Keratinocyte (primary cell): Measurements from ENCODE around the gene SLC25A10. TPM values are rescaled to one million over a fixed set of nuclear protein-coding genes. Genes with fewer than 3 reads are reported as not detected.

Source experiments
- DNase-seq: peaks from one replicate; pipeline ENCODE4 v3.0.0-alpha.2; 2011; ENCODE audit warnings: low read depth, missing footprints, low spot score
- FAIRE-seq: peaks from 2 replicates; lab custom pipeline; 2011; peaks lifted over from hg19 to GRCh38; lab: Jason Lieb, UNC
- H2AFZ ChIP-seq: 2 replicates; pipeline ENCODE4 v1.6.0; 2012; ENCODE audit warnings: low read length, control low read depth, inconsistent platforms; ENCODE audit not compliant: control insufficient read depth
- H3K27ac ChIP-seq: 2 replicates; pipeline ENCODE4 v1.5.1; 2011; ENCODE audit warnings: low read length; ENCODE audit not compliant: control insufficient read depth, insufficient read depth
- H3K27me3 ChIP-seq: 3 replicates; pipeline ENCODE4 v1.6.0; 2011; ENCODE audit warnings: low read length; ENCODE audit not compliant: control insufficient read depth, insufficient read depth; ENCODE audit errors: extremely low read depth
- H3K36me3 ChIP-seq, 2 experiments: 2 replicates in 1 of 2; 3 replicates in 1 of 2; pipeline ENCODE4 v1.5.1; 2011; ENCODE audit warnings: low read length in 2 of 2, mild to moderate bottlenecking in 1 of 2; ENCODE audit not compliant: control insufficient read depth in 2 of 2, insufficient read depth in 2 of 2; ENCODE audit errors: extremely low read depth in 1 of 2
- H3K4me1 ChIP-seq: 3 replicates; pipeline ENCODE4 v1.5.1; 2011; ENCODE audit warnings: low read length; ENCODE audit not compliant: control insufficient read depth, insufficient read depth; ENCODE audit errors: extremely low read depth
- H3K4me2 ChIP-seq: 3 replicates; pipeline ENCODE4 v1.6.0; 2011; ENCODE audit warnings: low read depth, low read length; ENCODE audit not compliant: control insufficient read depth, insufficient read depth; ENCODE audit errors: extremely low read depth
- H3K4me3 ChIP-seq, 3 experiments: fragments of 200-600 bp in 1 of 3; sonication (generic) in 1 of 3; 2 replicates in 2 of 3; 3 replicates in 1 of 3; pipeline ENCODE4 v1.5.1; 2011 to 2016; ENCODE audit warnings: low read length in 3 of 3, mild to moderate bottlenecking in 3 of 3, control low read depth in 2 of 3, inconsistent platforms in 1 of 3, low read depth in 1 of 3, mixed read lengths in 1 of 3, mixed run types in 1 of 3, moderate library complexity in 1 of 3; ENCODE audit not compliant: control insufficient read depth in 2 of 3, insufficient read depth in 2 of 3; ENCODE audit errors: extremely low read depth in 1 of 3
- H3K79me2 ChIP-seq: 2 replicates; pipeline ENCODE4 v1.6.0; 2012; ENCODE audit warnings: low read length; ENCODE audit not compliant: control insufficient read depth, insufficient read depth
- H3K9ac ChIP-seq: 3 replicates; pipeline ENCODE4 v1.6.0; 2011; ENCODE audit warnings: low read length; ENCODE audit not compliant: control insufficient read depth, insufficient read depth; ENCODE audit errors: extremely low read depth
- H3K9me1 ChIP-seq: 3 replicates; pipeline ENCODE4 v1.6.0; 2011; ENCODE audit warnings: low read length; ENCODE audit not compliant: control insufficient read depth, insufficient read depth; ENCODE audit errors: extremely low read depth
- H3K9me3 ChIP-seq: 2 replicates; pipeline ENCODE4 v1.5.1; 2012; ENCODE audit warnings: low read depth, low read length; ENCODE audit not compliant: control insufficient read depth
- H4K20me1 ChIP-seq: 3 replicates; pipeline ENCODE4 v1.6.0; 2011; ENCODE audit warnings: low read length; ENCODE audit not compliant: control insufficient read depth, insufficient read depth; ENCODE audit errors: extremely low read depth
- EZH2 ChIP-seq: IDR thresholded peaks from one replicate; pipeline ENCODE4 v1.6.1; 2012; ENCODE audit warnings: inconsistent platforms, mild to moderate bottlenecking, low read length, moderate library complexity
- dilution Hi-C: fragments of 300-500 bp; cut with MboI; formaldehyde crosslinking; loops from one replicate; pipeline ENCODE4 v1.7.0; 2020; ENCODE audit warnings: low sequenced_read_pairs; ENCODE audit not compliant: extremely low pct_ligation_motif_present
- polyA plus RNA-seq, 5 experiments: library from polyadenylated mRNA; depleted of rRNA in 3 of 5; stranded (reverse) in 3 of 5; stranded (forward) in 1 of 5; unstranded in 1 of 5; fragments of >200 nt; gene quantifications; 1 replicate in 1 of 5; 2 replicates in 3 of 5; 3 replicates in 1 of 5; pipeline versions ENCODE4 v1.2.1 to v1.2.3, GENCODE V29; 2011 to 2012; ENCODE audit warnings: missing spikeins in 2 of 5, low read depth in 1 of 5, low replicate concordance in 1 of 5
- TF ChIP-seq, protein P1 (sequence below), 3 experiments: IDR thresholded peaks in 1 of 3; conservative IDR thresholded peaks in 1 of 3; optimal IDR thresholded peaks in 1 of 3; 2 replicates in 2 of 3; 3 replicates in 1 of 3; pipeline versions ENCODE3 to v1.5.1; 2011; ENCODE audit warnings: low read length in 3 of 3, mild to moderate bottlenecking in 3 of 3, moderate library complexity in 2 of 3, control low read depth in 1 of 3, inconsistent platforms in 1 of 3; ENCODE audit not compliant: insufficient read depth in 2 of 3; ENCODE audit errors: extremely low read depth in 1 of 3

The SLC25A10 gene
- polyA plus RNA-seq, 1 donor (not counting 4 experiments of a cell fraction or from before 2014, with no cell fraction given): 12.7 TPM

- peaks cover 44% of the 10 kb centered on the region for H3K79me2 ChIP-seq
- FAIRE-seq (no peak), DNase-seq (no peak)
These were observed 46.6 kb upstream of the SLC25A10 start for GRCh38 chr17:81665205-81666091.

DNA sequence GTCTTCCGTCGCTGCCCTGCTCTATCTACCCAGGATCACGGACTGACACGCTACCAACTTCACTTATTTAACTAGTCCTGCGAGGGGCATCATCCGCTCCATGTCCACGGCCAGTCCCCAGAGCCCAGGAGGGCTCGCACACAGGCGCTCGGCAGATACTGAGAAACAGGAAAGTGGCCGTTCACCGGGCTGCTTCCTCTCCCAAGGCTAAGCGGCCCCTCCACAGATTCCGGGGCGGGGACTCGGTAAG is 46.1 kb upstream of the SLC25A10 start:
- no peaks in the 10 kb centered on the region for H4K20me1 ChIP-seq
- H3K79me2 ChIP-seq: peaks cover 44% of the 10 kb centered on the region
- H2AFZ ChIP-seq: peak overlapping the region; percentile 64
- DNase-seq (no peak), FAIRE-seq (no peak)
- H3K4me1 ChIP-seq: peaks cover 25% of the 10 kb centered on the region
- TF ChIP-seq EZH2: no peak
- TF ChIP-seq, protein P1, sequence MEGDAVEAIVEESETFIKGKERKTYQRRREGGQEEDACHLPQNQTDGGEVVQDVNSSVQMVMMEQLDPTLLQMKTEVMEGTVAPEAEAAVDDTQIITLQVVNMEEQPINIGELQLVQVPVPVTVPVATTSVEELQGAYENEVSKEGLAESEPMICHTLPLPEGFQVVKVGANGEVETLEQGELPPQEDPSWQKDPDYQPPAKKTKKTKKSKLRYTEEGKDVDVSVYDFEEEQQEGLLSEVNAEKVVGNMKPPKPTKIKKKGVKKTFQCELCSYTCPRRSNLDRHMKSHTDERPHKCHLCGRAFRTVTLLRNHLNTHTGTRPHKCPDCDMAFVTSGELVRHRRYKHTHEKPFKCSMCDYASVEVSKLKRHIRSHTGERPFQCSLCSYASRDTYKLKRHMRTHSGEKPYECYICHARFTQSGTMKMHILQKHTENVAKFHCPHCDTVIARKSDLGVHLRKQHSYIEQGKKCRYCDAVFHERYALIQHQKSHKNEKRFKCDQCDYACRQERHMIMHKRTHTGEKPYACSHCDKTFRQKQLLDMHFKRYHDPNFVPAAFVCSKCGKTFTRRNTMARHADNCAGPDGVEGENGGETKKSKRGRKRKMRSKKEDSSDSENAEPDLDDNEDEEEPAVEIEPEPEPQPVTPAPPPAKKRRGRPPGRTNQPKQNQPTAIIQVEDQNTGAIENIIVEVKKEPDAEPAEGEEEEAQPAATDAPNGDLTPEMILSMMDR (optimal IDR thresholded peaks at IDR 0.05 in 1 of 3, IDR thresholded peaks at IDR 0.05 in 1 of 3, conservative IDR thresholded peaks at IDR 0.05 in 1 of 3; ENCODE audit: extremely low read depth in 1 of 3, insufficient read depth in 2 of 3, low read length in 3 of 3): no peak
- dilution Hi-C loops: no loop called here
- no peaks in the 10 kb centered on the region for H3K9me3 ChIP-seq
- H3K4me3 ChIP-seq: peak overlapping the region; percentile 74 to 89 (median 83)
- H3K9ac ChIP-seq: peak overlapping the region; percentile 92
- H3K9me1 ChIP-seq: no peaks in the 10 kb centered on the region
- H3K27me3 ChIP-seq: no peaks in the 10 kb centered on the region
- peak overlapping the region; percentile 93 for H3K4me2 ChIP-seq
- H3K27ac ChIP-seq: peak overlapping the region; percentile 79
- peaks cover 17 to 32% of the 10 kb centered on the region in 2 experiments for H3K36me3 ChIP-seq

More at GRCh38 chr17:81665205-81666091, 46.6 kb upstream of the SLC25A10 start:
- Histone ChIP-seq H3K4me3 (peak overlapping the region; percentile 74 to 89 (median 83)), H3K36me3 (peaks cover 16 to 29% of the 10 kb centered on the region in 2 experiments), H3K4me2 (peak overlapping the region; percentile 93), H3K9me1 (no peaks in the 10 kb centered on the region), H3K9ac (peak overlapping the region; percentile 92), H3K27me3 (no peaks in the 10 kb centered on the region), H4K20me1 (no peaks in the 10 kb centered on the region), H3K9me3 (no peaks in the 10 kb centered on the region), H3K4me1 (peaks cover 25% of the 10 kb centered on the region), H2AFZ (peak overlapping the region; percentile 64), H3K27ac (peak overlapping the region; percentile 79)
- dilution Hi-C loops: no loop called here
- TF ChIP-seq EZH2: no peak
- TF ChIP-seq, protein P1 (optimal IDR thresholded peaks at IDR 0.05 in 1 of 3, IDR thresholded peaks at IDR 0.05 in 1 of 3, conservative IDR thresholded peaks at IDR 0.05 in 1 of 3; ENCODE audit: extremely low read depth in 1 of 3, insufficient read depth in 2 of 3, low read length in 3 of 3): no peak
